Heart right ventricle (tissue), 16 donors: ENCODE measurements around the gene MSMB. TPM values are rescaled to one million over a fixed set of nuclear protein-coding genes. Genes with fewer than 3 reads are reported as not detected.
"Not testable (repeated sequence)": the region's sequence is repeated elsewhere in the genome, so short reads cannot be mapped to it uniquely, and the experiment has no call there.

Experiments
- ATAC-seq, 8 donors: fragments of 200-7000 bp; cut with Tn5 transposase; one replicate each; pipeline ENCODE4 v1.9.1; 2020; ENCODE audit warnings: mild to moderate bottlenecking in 8 of 8, moderate library complexity in 8 of 8, moderate number of reproducible peaks in 1 of 8
- DNase-seq, 2 donors: peaks; one replicate each; pipeline ENCODE4 v3.0.0-alpha.2; 2020
- H3K27ac ChIP-seq, 10 donors: fragments of 200-600 bp; sonication (generic) in 2 of 10; one replicate each; pipeline versions ENCODE4 v1.5.0 to v1.8.0; 2020 to 2022; ENCODE audit warnings: mild to moderate bottlenecking in 3 of 10
- H3K27me3 ChIP-seq, 7 donors: fragments of 200-600 bp; one replicate each; pipeline ENCODE4 v1.8.0; 2021 to 2022; ENCODE audit warnings: mild to moderate bottlenecking in 2 of 7
- H3K36me3 ChIP-seq, 9 donors: fragments of 200-600 bp; sonication (generic) in 1 of 9; one replicate each; pipeline versions ENCODE4 v1.5.0 to v1.8.0; 2020 to 2022; ENCODE audit warnings: mild to moderate bottlenecking in 2 of 9
- H3K4me1 ChIP-seq, 9 donors: fragments of 200-600 bp; sonication (generic) in 1 of 9; one replicate each; pipeline versions ENCODE4 v1.5.0 to v1.8.0; 2020 to 2022; ENCODE audit warnings: mild to moderate bottlenecking in 4 of 9
- H3K4me3 ChIP-seq, 10 donors: fragments of 200-600 bp; sonication (generic) in 2 of 10; one replicate each; pipeline versions ENCODE4 v1.5.0 to v1.8.0; 2020 to 2022; ENCODE audit warnings: mild to moderate bottlenecking in 7 of 10, moderate library complexity in 2 of 10
- H3K9me3 ChIP-seq, 11 donors: fragments of 200-600 bp in 10 of 11; sonication (generic) in 2 of 11; one replicate each; pipeline versions ENCODE4 v1.5.0 to v1.8.0; 2013 to 2022; ENCODE audit warnings: mild to moderate bottlenecking in 2 of 11, control low read depth in 1 of 11, moderate library complexity in 1 of 11
- CTCF ChIP-seq, 9 donors: fragments of 200-600 bp; sonication (generic) in 2 of 9; IDR thresholded peaks; one replicate each; pipeline versions ENCODE4 v1.5.0 to v1.8.0; 2021 to 2022; ENCODE audit warnings: antibody characterized with exemption in 9 of 9, mild to moderate bottlenecking in 5 of 9, moderate library complexity in 1 of 9
- WGBS, 2 donors: extraction: QIAGEN DNeasy Blood & Tissue Kit; methylation state at CpG; one replicate each; pipeline ENCODE4 v1.1.7; 2013; ENCODE audit warnings: inconsistent platforms in 1 of 2; 5-methylcytosine and 5-hydroxymethylcytosine counted together
- intact Hi-C, 10 donors: fragments of 100-400 bp; cut with DNase I; formaldehyde crosslinking; loops; one replicate each; pipeline versions ENCODE4 v1.11.1 to v1.14.2; 2022
- polyA plus RNA-seq, 2 donors: library from polyadenylated mRNA; stranded (reverse); fragments of 200-250 nt; gene quantifications; one replicate each; pipeline ENCODE4 v1.2.3, GENCODE V29; 2013
- total RNA-seq, 10 donors: library from RNA; stranded (reverse); fragmentation: NEBNext Ultra II Directional in 3 of 10; extraction: Animal tissue kit (Norgen Biotek cat#: 25700) in 3 of 10; gene quantifications; one replicate each; pipeline versions ENCODE4 v1.2.1 to v1.2.4, GENCODE V29; 2021 to 2023
- donor health status: Arrhythmogenic right ventricular cardiomyopathy.
- donor health status: ischemic (EF 13 %, LVEDD 7.1; RV severe dilation, severe dysfunction).
- donor health status: healthy with polysubstance abuse.
- donor health status: DM: no; HTN: yes; CAD: no.
- donor health status: DM: no; HTN: no; CAD: no.
- donor health status: ischemic (EF 25% LVEDD 6.9; RV normal size, moderate dysfunction).
- donor health status: ischemic (EF 25% LVEDD 5.7; RV mildly dilated, moderate dysfunction).
- donor health status: healthy.
- donor health status: DM: yes; HTN: yes; CAD: no.
- donor health status: Ischemic cardiomyopathy.
- donor health status: ischemic (EF 35%, LVEDD 5.7; RV mildly dilated, moderate dysfunction).
- donor health status: nonischemic (EF 11% LVEDD 7.7; RV severe dilation, severe dysfunction).
- donor health status: DM: yes; HTN: yes; CAD: no.
- donor health status: PGD.
- donor health status: ischemic (EF 29% LVEDD 5.4; RV normal size, mild dysfunction).
- donor health status: nonischemic (EF 23%, LVEDD 6.1; RV moderate dilation, normal function).

The MSMB gene
- total and polyA plus RNA-seq, 12 donors, result not detected

- H3K36me3 ChIP-seq, result peaks cover 0 to 94% (median 51%) of the 10 kb centered on the region in 9 donors
- DNase-seq (no peak), ATAC-seq (no peak)
- no peaks in the 10 kb centered on the region for H3K27me3 ChIP-seq
- peaks cover 0 to 2% (median 0%) of the 10 kb centered on the region in 9 donors for H3K4me1 ChIP-seq
- H3K9me3 ChIP-seq, result no peaks in the 10 kb centered on the region
- WGBS, 2 donors, result 58 to 65% methylated on average over 5 of the region's 5 CpGs
- no peak for TF ChIP-seq CTCF (IDR thresholded peaks at IDR 0.05)
- H3K4me3 ChIP-seq, result no peak overlapping the region
- intact Hi-C loops, result no loop called here
- H3K27ac ChIP-seq, result no peak overlapping the region
These were observed 44.8 kb downstream of the MSMB start for GRCh38 chr10:46001187-46001756.

GRCh38 chr10:46000538-46000937, 45.5 kb downstream of the MSMB start:
- 83 to 94% methylated on average over 1 of the region's 1 CpG for WGBS, 2 donors
- H3K27me3 ChIP-seq, result no peaks in the 10 kb centered on the region
- H3K9me3 ChIP-seq, result no peaks in the 10 kb centered on the region
- H3K4me1 ChIP-seq, result no peaks in the 10 kb centered on the region
- no peak overlapping the region for H3K27ac ChIP-seq
- peaks cover 0 to 89% (median 44%) of the 10 kb centered on the region in 9 donors for H3K36me3 ChIP-seq
- DNase-seq (no peak), ATAC-seq (no peak)
- intact Hi-C loops, result no loop called here
- H3K4me3 ChIP-seq, result no peak overlapping the region
- no peak for TF ChIP-seq CTCF (IDR thresholded peaks at IDR 0.05)

GRCh38 chr10:45999955-46000354, 46.1 kb downstream of the MSMB start:
- ATAC-seq, H3K4me3 ChIP-seq, H3K27ac ChIP-seq, DNase-seq, H3K4me1 ChIP-seq, H3K9me3 ChIP-seq, H3K27me3 ChIP-seq, intact Hi-C loops: not testable (repeated sequence)
- 95 to 98% methylated on average over 5 of the region's 5 CpGs for WGBS, 2 donors
- peaks cover 0 to 83% (median 40%) of the 10 kb centered on the region in 9 donors for H3K36me3 ChIP-seq

GRCh38 chr10:45997994-45998763, 47.9 kb downstream of the MSMB start:
- Histone ChIP-seq H3K27ac (no peak overlapping the region), H3K36me3 (peaks cover 0 to 75% (median 27%) of the 10 kb centered on the region in 9 donors), H3K4me3 (no peak overlapping the region), H3K27me3 (no peaks in the 10 kb centered on the region), H3K9me3 (no peaks in the 10 kb centered on the region), H3K4me1 (no peaks in the 10 kb centered on the region)
- TF ChIP-seq CTCF (IDR thresholded peaks at IDR 0.05), result no peak
- WGBS, 2 donors, result 87 to 90% methylated on average over 5 of the region's 5 CpGs
- ATAC-seq (no peak), DNase-seq (no peak)
- intact Hi-C loops, result no loop called here

GRCh38 chr10:45997557-45997956, 48.5 kb downstream of the MSMB start:
- Histone ChIP-seq H3K4me1 (no peaks in the 10 kb centered on the region), H3K27me3 (no peaks in the 10 kb centered on the region), H3K4me3 (no peak overlapping the region), H3K36me3 (peaks cover 0 to 75% (median 25%) of the 10 kb centered on the region in 9 donors), H3K9me3 (no peaks in the 10 kb centered on the region), H3K27ac (no peak overlapping the region)
- TF ChIP-seq CTCF (IDR thresholded peaks at IDR 0.05), result no peak
- intact Hi-C loops, result no loop called here
- 94 to 96% methylated on average over 4 of the region's 4 CpGs for WGBS, 2 donors
- DNase-seq (no peak), ATAC-seq (no peak)

- H3K4me1 ChIP-seq, H3K27me3 ChIP-seq, intact Hi-C loops, ATAC-seq, H3K4me3 ChIP-seq, H3K27ac ChIP-seq, H3K9me3 ChIP-seq, DNase-seq: not testable (repeated sequence)
- 77 to 86% methylated on average over 3 of the region's 3 CpGs for WGBS, 2 donors
- H3K36me3 ChIP-seq, result peaks cover 0 to 80% (median 24%) of the 10 kb centered on the region in 9 donors
These were observed 60.5 kb downstream of the MSMB start for GRCh38 chr10:45985590-45985989.

- DNase-seq, H3K27ac ChIP-seq, H3K27me3 ChIP-seq, H3K9me3 ChIP-seq, intact Hi-C loops, ATAC-seq, H3K4me1 ChIP-seq, H3K4me3 ChIP-seq: not testable (repeated sequence)
- peaks cover 0 to 74% (median 24%) of the 10 kb centered on the region in 9 donors for H3K36me3 ChIP-seq
- WGBS, 2 donors, result 77 to 87% methylated on average over 2 of the region's 2 CpGs
These were observed 61.6 kb downstream of the MSMB start for GRCh38 chr10:45984473-45984872.
